Measurements from ENCODE around the gene FBXO4. TPM values are rescaled to one million over a fixed set of nuclear protein-coding genes. Genes with fewer than 3 reads are reported as not detected.
"Not testable (repeated sequence)": the region's sequence is repeated elsewhere in the genome, so short reads cannot be mapped to it uniquely, and the experiment has no call there.

Gene FBXO4
- total RNA-seq, 2 donors from 2014 or later = 14.4 to 25.7 TPM

DNA sequence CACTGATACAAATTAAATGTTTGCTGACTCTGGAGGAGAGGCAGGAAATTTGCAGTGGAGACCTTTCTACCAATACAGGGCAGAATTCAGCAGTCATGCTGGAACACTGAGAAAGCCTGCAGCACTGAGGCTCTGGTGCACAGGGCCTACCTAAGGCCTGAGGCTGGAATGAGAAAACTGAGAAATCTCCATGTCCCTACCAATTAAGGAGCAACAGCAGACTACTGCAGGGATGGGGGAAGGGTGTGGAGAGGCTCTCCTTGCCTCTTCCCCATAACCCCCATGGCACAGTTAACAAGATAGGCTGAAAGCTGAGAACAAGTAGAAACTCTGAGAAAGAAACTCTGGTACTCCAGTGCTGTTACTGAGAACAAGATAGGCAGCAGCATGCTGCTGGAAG is 10.5 kb downstream of the FBXO4 start:
- Histone ChIP-seq H3K9me3 (no peaks in the 10 kb centered on the region), H3K27me3 (replicated peaks; ENCODE audit: insufficient read depth) (no peaks in the 10 kb centered on the region), H3K4me1 (replicated peaks) (no peaks in the 10 kb centered on the region), H3K4me3 (no peak overlapping the region), H3K27ac (no peak overlapping the region), H3K36me3 (no peaks in the 10 kb centered on the region)
- TF ChIP-seq POLR2AphosphoS5 (IDR thresholded peaks at IDR 0.05) (no peak), POLR2A (IDR thresholded peaks at IDR 0.05) (no peak)
- TF ChIP-seq, protein P1, sequence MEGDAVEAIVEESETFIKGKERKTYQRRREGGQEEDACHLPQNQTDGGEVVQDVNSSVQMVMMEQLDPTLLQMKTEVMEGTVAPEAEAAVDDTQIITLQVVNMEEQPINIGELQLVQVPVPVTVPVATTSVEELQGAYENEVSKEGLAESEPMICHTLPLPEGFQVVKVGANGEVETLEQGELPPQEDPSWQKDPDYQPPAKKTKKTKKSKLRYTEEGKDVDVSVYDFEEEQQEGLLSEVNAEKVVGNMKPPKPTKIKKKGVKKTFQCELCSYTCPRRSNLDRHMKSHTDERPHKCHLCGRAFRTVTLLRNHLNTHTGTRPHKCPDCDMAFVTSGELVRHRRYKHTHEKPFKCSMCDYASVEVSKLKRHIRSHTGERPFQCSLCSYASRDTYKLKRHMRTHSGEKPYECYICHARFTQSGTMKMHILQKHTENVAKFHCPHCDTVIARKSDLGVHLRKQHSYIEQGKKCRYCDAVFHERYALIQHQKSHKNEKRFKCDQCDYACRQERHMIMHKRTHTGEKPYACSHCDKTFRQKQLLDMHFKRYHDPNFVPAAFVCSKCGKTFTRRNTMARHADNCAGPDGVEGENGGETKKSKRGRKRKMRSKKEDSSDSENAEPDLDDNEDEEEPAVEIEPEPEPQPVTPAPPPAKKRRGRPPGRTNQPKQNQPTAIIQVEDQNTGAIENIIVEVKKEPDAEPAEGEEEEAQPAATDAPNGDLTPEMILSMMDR (IDR thresholded peaks at IDR 0.05) = no peak
- no peak for DNase-seq (ENCODE audit: low spot score)
- intact Hi-C loops (cut with DNase I) = no loop called here

DNA sequence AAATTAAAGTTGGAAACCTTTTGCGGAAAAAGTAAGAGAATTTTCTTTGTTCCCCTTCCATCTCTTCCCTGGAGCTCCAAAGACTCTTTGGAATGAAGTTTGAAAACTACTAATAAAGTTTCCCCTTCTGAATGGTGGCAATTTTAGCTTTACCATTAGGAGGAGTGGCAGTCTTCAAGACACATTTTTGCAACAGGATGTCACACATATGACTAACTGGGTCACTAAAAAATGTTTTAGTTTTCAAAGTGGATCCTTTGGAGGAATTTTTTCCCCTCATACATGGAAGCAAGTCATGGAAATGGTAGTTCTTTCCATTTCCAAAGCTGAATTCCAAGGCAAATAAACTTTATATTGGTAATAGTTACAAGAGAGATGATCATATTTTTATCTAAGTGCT is 15.6 kb downstream of the FBXO4 start:
- Histone ChIP-seq H3K4me3 (no peak overlapping the region), H3K36me3 (no peaks in the 10 kb centered on the region), H3K27me3 (replicated peaks; ENCODE audit: insufficient read depth) (no peaks in the 10 kb centered on the region), H3K27ac (no peak overlapping the region), H3K4me1 (replicated peaks) (no peaks in the 10 kb centered on the region), H3K9me3 (no peaks in the 10 kb centered on the region)
- intact Hi-C loops (cut with DNase I) = no loop called here
- DNase-seq (ENCODE audit: low spot score) = no peak
- WGBS = 92% methylated on average over 1 of the region's 1 CpG
- TF ChIP-seq POLR2AphosphoS5 (IDR thresholded peaks at IDR 0.05) (no peak), POLR2A (IDR thresholded peaks at IDR 0.05) (no peak)
- TF ChIP-seq, protein P1 (IDR thresholded peaks at IDR 0.05) = no peak

DNA sequence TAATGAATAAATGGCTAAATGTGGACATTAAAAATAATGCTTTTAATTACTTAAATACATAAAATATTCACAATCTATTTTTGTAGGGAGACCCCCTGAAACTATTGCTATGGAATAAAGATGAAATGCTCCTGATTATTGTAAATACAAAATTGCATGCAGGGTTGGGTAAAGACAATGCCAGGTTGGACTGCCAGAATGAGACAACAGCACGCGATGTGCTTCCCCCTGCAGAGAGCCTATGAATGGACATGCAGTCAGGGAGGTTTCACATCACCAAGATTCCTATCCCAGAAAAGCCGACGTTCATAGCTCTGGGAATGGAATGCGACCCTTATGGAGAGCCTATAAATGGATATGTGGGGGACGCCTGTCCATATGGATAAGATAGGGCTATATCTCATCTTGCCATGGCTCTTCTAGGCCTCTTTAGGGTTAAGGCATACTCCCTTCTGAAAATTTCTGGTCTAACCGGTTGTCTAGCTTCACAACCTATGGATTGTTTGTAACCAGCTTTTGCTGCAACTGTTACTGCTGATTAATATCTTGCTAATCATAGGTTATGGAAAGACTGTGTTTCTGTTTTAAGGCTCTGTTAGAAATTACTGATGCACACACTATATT is 20.4 kb downstream of the FBXO4 start:
- H3K9me3 ChIP-seq; H3K27ac ChIP-seq; DNase-seq (ENCODE audit: low spot score); H3K27me3 ChIP-seq (replicated peaks; ENCODE audit: insufficient read depth); H3K4me1 ChIP-seq (replicated peaks); H3K4me3 ChIP-seq; intact Hi-C loops (cut with DNase I); H3K36me3 ChIP-seq: not testable (repeated sequence)
- WGBS = 77% methylated on average over 7 of the region's 7 CpGs

- intact Hi-C loops (cut with DNase I) = no loop called here
- Histone ChIP-seq H3K27ac (no peak overlapping the region), H3K9me3 (no peaks in the 10 kb centered on the region), H3K36me3 (no peaks in the 10 kb centered on the region), H3K4me3 (no peak overlapping the region), H3K27me3 (replicated peaks; ENCODE audit: insufficient read depth) (no peaks in the 10 kb centered on the region), H3K4me1 (replicated peaks) (no peaks in the 10 kb centered on the region)
- 89% methylated on average over 3 of the region's 3 CpGs for whole genome bisulfite sequencing
- TF ChIP-seq POLR2A (IDR thresholded peaks at IDR 0.05) = no peak
- no peak for TF ChIP-seq POLR2AphosphoS5 (IDR thresholded peaks at IDR 0.05)
- TF ChIP-seq, protein P1 (IDR thresholded peaks at IDR 0.05) = no peak
- DNase-seq (ENCODE audit: low spot score) = no peak
Observed at GRCh38 chr5:41951224-41951623, 26.1 kb downstream of the FBXO4 start.

GRCh38 chr5:41954286-41954685 is 29.2 kb downstream of the FBXO4 start:
- no peaks in the 10 kb centered on the region for H3K27me3 ChIP-seq (replicated peaks; ENCODE audit: insufficient read depth)
- 85% methylated on average over 1 of the region's 1 CpG for WGBS
- TF ChIP-seq POLR2AphosphoS5 (IDR thresholded peaks at IDR 0.05) (no peak), POLR2A (IDR thresholded peaks at IDR 0.05) (no peak)
- TF ChIP-seq, protein P1 (IDR thresholded peaks at IDR 0.05) = no peak
- no peaks in the 10 kb centered on the region for H3K4me1 ChIP-seq (replicated peaks)
- intact Hi-C loops (cut with DNase I) = no loop called here
- H3K4me3 ChIP-seq = no peak overlapping the region
- no peak for DNase-seq (ENCODE audit: low spot score)
- H3K27ac ChIP-seq = no peak overlapping the region
- H3K9me3 ChIP-seq = no peaks in the 10 kb centered on the region
- no peaks in the 10 kb centered on the region for H3K36me3 ChIP-seq

Data from prostate gland (tissue), 2 donors.